Neuron (in vitro differentiated cells): Measurements from ENCODE around the gene VGLL4.
A peak's percentile ranks its signal among the peaks of the same experiment; 100 is the strongest.
"Not testable (repeated sequence)": the region's sequence is repeated elsewhere in the genome, so short reads cannot be mapped to it uniquely, and the experiment has no call there.

Experiments
- H2AFZ ChIP-seq: one replicate; pipeline ENCODE4 v1.6.1; 2013; ENCODE audit warnings: low read depth, mild to moderate bottlenecking, inconsistent platforms, low read length, moderate library complexity
- H3K27me3 ChIP-seq: one replicate; pipeline ENCODE4 v1.6.1; 2013; ENCODE audit warnings: low read length; ENCODE audit not compliant: insufficient read depth
- H3K36me3 ChIP-seq: one replicate; pipeline ENCODE4 v1.6.1; 2013; ENCODE audit warnings: low read length; ENCODE audit not compliant: insufficient read depth
- H3K4me1 ChIP-seq: one replicate; pipeline ENCODE4 v1.6.1; 2013; ENCODE audit warnings: low read length; ENCODE audit not compliant: insufficient read depth
- H3K4me3 ChIP-seq: 2 replicates; pipeline ENCODE4 v1.5.1; 2013; ENCODE audit warnings: mild to moderate bottlenecking, low read length, moderate library complexity
- H3K9me3 ChIP-seq: one replicate; pipeline ENCODE4 v1.6.1; 2013; ENCODE audit warnings: low read length

The VGLL4 gene

GRCh38 chr3:11517601-11518000 is 126.1 kb downstream of the VGLL4 start:
- H3K36me3 ChIP-seq = no peaks in the 10 kb centered on the region
- H3K4me3 ChIP-seq = no peak overlapping the region
- H3K4me1 ChIP-seq = no peaks in the 10 kb centered on the region
- H3K9me3 ChIP-seq = no peaks in the 10 kb centered on the region
- H2AFZ ChIP-seq = no peak overlapping the region
- H3K27me3 ChIP-seq = no peaks in the 10 kb centered on the region

- Histone ChIP-seq H2AFZ (no peak overlapping the region), H3K27me3 (no peaks in the 10 kb centered on the region), H3K4me3 (no peak overlapping the region), H3K36me3 (no peaks in the 10 kb centered on the region), H3K4me1 (peaks cover 14% of the 10 kb centered on the region), H3K9me3 (no peaks in the 10 kb centered on the region)
Observed at GRCh38 chr3:11514191-11514821, 129.4 kb downstream of the VGLL4 start.

GRCh38 chr3:11513817-11514135 is 129.9 kb downstream of the VGLL4 start:
- no peak overlapping the region for H3K4me3 ChIP-seq
- H3K4me1 ChIP-seq = peaks cover 20% of the 10 kb centered on the region
- H3K36me3 ChIP-seq = no peaks in the 10 kb centered on the region
- no peaks in the 10 kb centered on the region for H3K27me3 ChIP-seq
- no peaks in the 10 kb centered on the region for H3K9me3 ChIP-seq
- H2AFZ ChIP-seq = no peak overlapping the region

DNA sequence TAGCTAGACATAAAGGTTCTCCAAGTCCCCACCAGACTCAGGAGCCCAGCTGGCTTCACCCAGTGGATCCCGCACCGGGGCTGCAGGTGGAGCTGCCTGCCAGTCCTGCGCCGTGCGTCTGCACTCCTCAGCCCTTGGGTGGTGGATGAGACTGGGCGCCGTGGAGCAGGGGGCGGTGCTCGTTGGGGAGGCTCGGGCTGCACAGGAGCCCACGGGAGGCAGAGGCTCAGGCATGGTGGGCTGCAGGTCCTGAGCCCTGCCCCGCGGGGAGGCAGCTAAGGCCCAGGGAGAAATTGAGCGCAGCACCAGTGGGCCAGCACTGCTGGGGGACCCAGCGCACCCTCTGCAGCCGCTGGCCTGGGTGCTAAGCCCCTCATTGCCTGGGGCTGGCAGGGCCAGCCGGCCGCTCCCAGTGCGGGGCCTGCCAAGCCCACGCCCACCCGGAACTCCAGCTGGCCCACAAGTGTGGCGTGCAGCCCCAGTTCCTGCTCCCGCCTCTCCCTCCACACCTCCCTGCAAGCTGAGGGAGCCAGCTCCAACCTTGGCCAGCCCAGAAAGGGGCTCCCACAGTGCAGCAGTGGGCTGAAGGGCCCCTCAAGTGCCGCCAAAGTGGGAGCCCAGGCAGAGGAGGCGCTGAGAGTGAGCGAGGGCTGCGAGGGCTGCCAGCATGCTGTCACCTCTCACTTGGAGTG is 130.4 kb downstream of the VGLL4 start:
- peaks cover 25% of the 10 kb centered on the region for H3K4me1 ChIP-seq
- not testable (repeated sequence) for H3K4me3 ChIP-seq, H3K36me3 ChIP-seq, H3K27me3 ChIP-seq, H2AFZ ChIP-seq, H3K9me3 ChIP-seq

DNA sequence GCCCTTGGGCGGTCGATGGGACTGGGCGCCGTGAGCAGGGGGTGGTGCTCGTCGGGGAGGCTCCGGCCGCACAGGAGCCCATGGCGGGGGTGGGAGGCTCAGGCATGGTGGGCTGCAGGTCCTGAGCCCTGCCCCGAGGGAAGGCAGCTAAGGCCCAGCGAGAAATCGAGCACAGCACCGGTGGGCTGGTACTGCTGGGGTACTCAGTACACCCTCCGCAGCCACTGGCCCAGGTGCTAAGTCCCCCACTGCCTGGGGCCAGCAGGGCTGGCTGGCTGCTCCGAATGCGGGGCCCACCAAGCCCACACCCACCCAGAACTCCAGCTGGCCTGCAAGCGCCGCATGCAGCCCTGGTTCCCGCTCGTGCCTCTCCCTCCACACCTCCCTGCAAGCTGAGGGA is 132.1 kb downstream of the VGLL4 start:
- not testable (repeated sequence) for H3K9me3 ChIP-seq, H3K4me3 ChIP-seq, H3K36me3 ChIP-seq, H3K27me3 ChIP-seq, H2AFZ ChIP-seq
- H3K4me1 ChIP-seq = peaks cover 26% of the 10 kb centered on the region

- H3K4me3 ChIP-seq = peak overlapping the region; percentile 33
- H2AFZ ChIP-seq = peak overlapping the region; percentile 0
- H3K9me3 ChIP-seq = no peaks in the 10 kb centered on the region
- H3K27me3 ChIP-seq = no peaks in the 10 kb centered on the region
- H3K36me3 ChIP-seq = no peaks in the 10 kb centered on the region
- H3K4me1 ChIP-seq = peaks cover 26% of the 10 kb centered on the region
Observed at GRCh38 chr3:11510356-11510755, 133.4 kb downstream of the VGLL4 start.

DNA sequence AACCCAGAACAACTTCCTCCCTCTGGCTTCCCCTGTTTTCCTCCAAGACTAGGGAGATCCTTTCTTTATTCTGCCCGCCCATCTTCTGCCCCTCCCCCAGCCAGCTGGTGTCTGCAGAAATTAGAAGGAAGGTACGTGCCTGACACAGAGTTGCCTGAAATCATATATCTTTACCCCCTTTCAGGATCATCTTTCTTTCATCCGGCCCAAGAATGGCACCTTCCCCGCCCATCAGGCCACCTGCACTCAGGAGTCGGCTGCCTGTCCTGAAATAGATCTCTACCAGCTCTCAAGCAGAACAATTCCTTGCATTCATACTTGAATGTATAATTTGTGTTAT is 133.7 kb downstream of the VGLL4 start:
- no peaks in the 10 kb centered on the region for H3K27me3 ChIP-seq
- H3K4me1 ChIP-seq = peaks cover 26% of the 10 kb centered on the region
- peak overlapping the region; percentile 33 for H3K4me3 ChIP-seq
- no peaks in the 10 kb centered on the region for H3K9me3 ChIP-seq
- H3K36me3 ChIP-seq = no peaks in the 10 kb centered on the region
- peak overlapping the region; percentile 0 for H2AFZ ChIP-seq

GRCh38 chr3:11509173-11510000 is 134.3 kb downstream of the VGLL4 start:
- Histone ChIP-seq H3K4me1 (peaks cover 26% of the 10 kb centered on the region), H3K9me3 (no peaks in the 10 kb centered on the region), H3K4me3 (peak overlapping the region; percentile 33), H2AFZ (peak overlapping the region; percentile 0), H3K36me3 (no peaks in the 10 kb centered on the region), H3K27me3 (no peaks in the 10 kb centered on the region)

- Histone ChIP-seq H3K9me3 (no peaks in the 10 kb centered on the region), H3K4me1 (peaks cover 26% of the 10 kb centered on the region), H2AFZ (peak overlapping the region; percentile 0), H3K4me3 (peak overlapping the region; percentile 7), H3K36me3 (no peaks in the 10 kb centered on the region), H3K27me3 (no peaks in the 10 kb centered on the region)
Observed at GRCh38 chr3:11508346-11509172, 135.2 kb downstream of the VGLL4 start.

- Histone ChIP-seq H3K4me3 (no peak overlapping the region), H3K27me3 (no peaks in the 10 kb centered on the region), H3K36me3 (no peaks in the 10 kb centered on the region), H2AFZ (no peak overlapping the region), H3K9me3 (no peaks in the 10 kb centered on the region), H3K4me1 (peaks cover 26% of the 10 kb centered on the region)
Observed at GRCh38 chr3:11507719-11508118, 136.0 kb downstream of the VGLL4 start.
